Activated naive CD4-positive, alpha-beta T cell treated with anti-CD3 and anti-CD28 coated beads, Interleukin-2, amount 50 U/mL, for 16 hours (primary cell): ENCODE data around the gene RAB43.
A peak's percentile ranks its signal among the peaks of the same experiment; 100 is the strongest.
"Not testable (repeated sequence)": the region's sequence is repeated elsewhere in the genome, so short reads cannot be mapped to it uniquely, and the experiment has no call there.

Source experiments
- DNase-seq: peaks from one replicate; pipeline ENCODE4 v3.0.0-alpha.2; 2020

Gene RAB43

DNA sequence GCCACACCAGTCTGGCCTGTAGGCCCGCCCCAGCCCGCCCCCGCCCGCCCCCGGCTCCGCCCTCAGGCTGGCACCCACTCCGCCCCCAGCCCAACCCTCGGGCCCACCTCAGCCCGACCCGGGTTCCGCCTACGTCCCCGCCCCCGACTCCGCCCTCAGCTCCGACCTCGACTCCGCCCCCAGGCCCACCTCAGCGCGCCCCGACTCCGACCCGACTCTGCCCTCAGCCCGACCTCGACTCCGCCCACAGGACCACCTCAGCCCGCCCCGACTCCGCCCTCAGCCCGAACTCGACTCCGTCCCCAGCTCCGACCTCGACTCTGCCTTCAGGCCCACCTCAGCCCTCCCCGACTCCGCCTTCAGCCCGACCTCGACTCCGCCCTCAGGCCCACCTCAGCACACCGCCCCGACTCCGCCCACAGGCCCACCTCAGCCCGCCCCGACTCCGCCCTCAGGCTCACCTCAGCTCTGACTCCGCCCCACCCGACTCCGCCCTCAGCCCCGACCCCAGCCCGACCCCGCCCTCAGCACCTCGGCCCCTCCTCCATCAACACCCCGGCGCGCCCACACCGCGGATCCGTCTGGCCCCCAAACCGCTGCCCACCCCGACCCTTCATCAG, at the start of gene RAB43:
RAB43 (minus strand) TSS at position 13 of the 620 bp plus-strand sequence. CDS start 315 bp downstream, outside the sequence.
- peak; percentile 84 for DNase-seq

DNA sequence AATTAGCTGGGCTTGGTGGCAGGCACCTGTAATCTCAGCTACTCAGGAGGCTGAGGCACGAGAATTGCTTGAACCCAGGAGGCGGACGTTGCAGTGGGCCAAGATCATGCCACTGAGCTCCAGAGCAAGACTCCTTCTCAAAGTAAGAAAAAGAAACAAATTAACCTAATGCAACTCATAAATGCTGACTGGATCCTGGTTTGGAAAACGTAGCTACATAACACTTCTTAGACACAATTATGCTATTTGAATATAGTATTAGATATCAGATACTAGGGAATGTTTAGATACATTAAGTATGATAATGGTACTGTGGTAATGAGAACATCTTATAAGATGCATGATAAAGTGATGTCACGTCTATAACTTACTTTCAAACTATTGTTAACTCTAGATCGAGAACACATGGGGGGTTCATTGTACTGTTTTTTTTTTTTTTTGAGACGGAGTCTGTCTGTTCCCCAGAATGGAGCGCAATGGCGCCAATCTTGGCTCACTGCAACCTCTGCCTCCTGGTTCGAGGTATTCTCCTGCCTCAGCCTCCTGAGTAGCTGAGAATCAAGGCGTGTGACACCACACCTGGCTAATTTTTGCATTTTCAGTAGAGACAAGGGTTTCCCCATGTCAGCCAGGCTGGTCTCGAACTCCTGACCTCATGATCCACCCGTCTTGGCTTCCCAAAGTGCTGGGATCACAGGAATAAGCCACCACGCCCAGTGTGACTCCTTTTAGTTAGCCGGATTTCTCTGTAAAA, 45.2 kb upstream of the RAB43 start:
- no peak for DNase-seq

DNA sequence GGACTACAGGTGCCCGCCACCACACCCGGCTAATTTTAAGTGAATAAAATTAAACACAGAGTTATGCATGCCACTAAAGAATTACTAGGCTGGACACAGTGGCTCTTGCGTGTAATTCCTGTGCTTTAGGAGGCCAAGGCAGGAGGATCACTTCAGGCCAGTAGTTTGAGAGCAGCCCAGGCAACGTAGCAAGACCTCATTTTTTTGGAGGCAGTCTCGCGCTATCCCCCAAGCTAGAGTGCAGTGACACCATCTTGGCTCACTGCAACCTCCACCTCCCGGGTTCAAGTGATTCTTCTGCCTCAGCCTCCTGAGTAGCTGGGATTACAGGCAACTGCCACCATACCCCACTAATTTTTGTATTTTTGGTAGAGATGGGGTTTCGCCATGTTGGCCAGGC, 44.0 kb upstream of the RAB43 start:
- DNase-seq, result not testable (repeated sequence)

DNA sequence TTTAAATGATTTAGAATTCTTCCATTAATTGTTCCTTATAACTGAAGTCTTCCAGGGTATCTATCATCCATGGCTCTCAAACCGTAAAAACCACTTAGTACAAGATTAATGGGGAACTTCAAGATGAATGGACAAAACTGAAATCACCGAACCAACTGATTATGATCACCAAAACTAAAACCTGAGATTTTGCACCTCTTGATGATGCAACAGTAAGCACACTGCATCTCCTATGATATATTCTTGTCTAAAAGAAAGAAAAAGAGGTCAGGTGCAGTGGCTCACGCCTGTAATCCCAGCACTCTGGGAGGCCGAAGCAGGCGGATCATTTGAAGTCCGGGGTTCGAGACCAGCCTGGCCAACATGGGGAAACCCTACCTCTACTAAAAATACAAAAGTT, 42.9 kb upstream of the RAB43 start:
- no peak for DNase-seq

DNA sequence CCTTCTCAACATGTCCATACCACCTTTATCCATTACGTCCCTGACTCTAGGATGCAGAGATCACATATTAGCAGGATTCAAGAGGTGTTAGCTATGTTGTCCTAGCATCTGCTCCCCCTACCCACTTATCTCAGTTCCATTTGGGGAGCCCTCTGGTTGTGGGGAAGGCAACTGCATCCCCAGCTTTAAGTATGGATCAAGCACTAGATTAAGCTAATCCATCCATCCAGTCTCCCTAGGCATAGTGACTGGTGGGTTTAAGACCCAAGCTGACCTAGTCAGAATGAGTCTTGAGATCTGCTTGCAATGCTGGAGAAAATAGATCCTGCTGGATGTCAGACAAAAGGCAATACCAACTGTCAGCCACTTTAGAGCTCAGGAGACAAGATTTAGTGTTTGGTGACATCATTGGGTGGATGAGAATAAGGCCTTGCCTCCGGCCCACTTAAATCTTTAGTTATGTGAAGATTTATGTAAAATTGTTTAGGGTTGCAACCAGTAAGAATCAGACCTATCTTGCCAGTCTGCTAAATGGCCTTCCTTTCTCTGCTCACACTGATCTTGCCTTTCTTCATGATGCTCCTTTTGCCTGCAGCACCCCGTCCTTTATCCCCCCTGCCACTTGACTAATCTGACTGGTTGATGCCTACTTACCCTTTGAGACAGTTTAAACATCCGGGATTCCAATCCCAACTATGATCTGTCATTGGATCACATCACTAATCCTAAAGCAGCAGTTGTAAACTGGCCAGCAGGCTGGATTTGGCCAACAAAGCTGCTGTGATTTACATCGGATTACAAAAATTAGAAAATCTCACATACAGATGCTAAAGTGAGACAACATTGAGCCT, 41.4 kb upstream of the RAB43 start:
- no peak for DNase-seq

DNA sequence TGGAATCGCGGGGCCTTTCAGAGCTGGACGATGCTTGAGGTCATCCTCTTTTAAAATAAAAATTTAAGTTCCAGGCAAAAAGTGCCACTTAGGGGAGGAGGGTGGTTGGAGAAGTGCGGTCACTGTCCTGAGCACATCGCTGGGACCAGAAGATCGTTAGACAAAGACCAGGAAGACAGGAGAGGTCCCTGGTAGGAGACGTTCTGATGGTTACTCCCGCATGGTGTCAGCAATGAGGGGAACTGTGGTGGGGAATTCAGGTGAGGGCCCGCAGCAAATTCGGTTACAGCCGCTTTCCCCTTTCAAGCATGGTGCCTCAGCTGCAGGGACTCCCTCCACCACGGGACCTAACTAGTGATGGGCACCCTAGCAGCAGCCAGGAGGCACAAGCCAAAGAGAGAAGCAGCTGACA, 40.3 kb upstream of the RAB43 start:
- DNase-seq, result peak; percentile 24

DNA sequence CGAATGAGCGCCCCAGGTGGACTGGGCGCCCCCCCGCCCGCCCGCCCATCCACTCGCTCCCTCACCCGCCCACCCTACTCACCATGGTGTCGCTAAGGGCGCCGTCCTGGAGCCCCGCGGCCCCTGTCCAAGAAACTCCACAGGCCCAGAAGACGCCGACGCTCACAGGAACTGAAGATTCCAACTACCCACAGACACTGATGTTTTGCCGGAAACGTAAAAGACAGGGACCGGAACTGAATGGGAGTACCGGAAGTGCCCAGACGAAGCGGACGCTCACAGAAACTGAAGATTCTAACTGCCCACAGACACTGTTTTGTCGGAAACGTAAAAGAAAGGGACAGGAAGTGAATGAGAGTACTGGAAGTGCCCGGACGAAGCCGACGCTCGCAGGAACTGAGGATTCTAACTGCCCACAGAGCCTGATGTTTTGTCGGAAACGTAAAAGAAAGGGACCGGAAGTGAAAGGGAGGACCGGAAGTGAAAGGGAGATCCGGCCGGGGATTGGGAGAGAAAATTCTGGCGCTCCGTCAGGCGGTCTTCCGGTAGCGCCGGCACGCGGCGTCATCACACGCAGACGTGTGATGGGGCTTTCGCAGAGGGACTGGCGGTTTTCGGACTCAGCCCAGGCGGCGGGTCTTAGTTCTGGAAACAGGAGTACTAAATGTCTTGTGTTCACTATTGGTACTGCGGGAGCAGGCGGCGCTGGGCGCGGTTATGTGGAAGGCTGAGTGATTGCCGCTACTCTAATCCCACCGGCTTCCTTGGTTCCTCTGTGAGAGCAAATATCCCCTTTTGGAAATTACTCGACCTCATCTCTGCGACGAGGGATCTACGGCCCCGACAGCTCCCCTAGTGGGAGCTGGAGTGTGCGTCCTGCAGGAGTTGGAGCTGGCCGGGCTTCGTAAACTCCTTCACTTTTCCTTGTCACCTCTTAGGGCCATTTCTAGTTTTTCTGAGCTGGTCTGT, 39.6 kb upstream of the RAB43 start, which contains the start of gene ISY1:
ISY1 (minus strand) TSS at position 173 of the 969 bp plus-strand sequence; CDS start at position 85, 88 bp downstream.
- DNase-seq, result peak; percentile 84

DNA sequence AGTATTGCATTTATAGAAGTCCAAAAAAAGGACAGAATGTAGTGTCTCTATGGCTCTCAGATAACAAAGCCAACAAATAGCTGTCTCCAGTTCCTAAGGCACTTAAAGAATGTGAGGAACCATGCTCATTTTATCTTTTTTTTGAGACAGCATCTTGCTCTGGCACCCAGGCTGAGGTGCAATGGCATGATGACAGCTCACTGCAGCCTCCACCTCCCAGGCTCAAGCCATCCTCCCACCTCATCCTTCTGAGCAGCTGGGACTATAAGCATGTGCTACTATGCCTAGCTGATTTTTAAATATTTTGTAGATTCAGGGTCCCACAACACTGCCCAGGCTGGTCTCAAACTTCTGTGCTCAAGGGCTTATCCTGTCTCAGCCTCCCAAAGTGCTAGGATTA, 23.2 kb upstream of the RAB43 start:
- no peak for DNase-seq

DNA sequence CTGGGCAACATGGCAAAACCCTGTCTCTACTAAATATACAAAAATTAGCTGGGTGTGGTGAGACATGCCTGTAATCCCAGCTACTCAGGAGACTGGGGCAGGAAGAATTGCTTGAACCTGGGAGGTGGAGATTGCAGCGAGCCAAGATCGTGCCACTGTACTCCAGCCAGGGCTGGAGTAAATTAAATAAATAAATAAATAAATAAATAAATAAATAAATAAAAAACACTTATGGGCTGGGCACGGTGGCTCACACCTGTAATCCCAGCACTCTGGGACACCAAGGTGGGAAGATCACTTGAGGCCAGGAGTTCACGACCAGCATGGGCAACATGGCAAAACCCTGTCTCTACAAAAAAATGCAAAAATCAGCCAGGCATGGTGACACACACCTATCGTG, 19.4 kb upstream of the RAB43 start:
- not testable (repeated sequence) for DNase-seq

DNA sequence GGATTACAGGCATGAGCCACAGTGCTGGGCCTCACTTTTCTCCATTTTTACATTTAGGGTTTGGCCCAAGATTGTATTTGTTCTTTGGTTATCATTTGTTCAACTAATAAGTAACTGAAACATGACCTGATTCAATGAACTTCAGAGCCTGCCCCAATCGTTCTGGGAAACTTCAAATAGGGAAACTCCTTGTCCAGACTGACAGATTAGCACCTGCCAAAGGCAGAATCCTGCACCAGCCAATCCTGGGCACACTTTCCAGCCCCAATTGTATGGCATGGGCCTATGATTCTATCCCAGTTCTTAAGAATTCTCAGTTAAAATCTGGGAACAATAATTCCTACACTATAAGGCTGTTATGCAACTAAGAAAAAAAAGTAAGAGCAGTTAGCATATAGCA, 18.3 kb upstream of the RAB43 start:
- DNase-seq, result no peak

DNA sequence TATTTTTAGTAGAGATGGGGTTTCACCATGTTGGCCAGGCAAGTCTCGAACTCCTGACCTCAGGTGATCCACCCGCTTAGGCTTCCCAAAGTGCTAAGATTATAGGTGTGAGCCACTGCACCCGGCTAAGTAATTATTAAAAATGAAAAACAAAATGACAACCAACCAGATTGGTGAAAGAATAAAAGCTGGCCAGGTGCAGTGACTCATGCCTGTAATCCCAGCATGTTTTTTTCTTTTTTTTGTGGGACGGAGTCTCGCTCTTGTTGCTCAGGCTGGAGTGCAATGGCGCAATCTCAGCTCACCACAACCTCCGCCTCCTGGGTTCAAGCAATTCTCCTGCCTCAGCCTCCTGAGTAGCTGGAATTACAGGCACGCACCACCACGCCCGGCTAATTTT, 14.7 kb upstream of the RAB43 start:
- not testable (repeated sequence) for DNase-seq

DNA sequence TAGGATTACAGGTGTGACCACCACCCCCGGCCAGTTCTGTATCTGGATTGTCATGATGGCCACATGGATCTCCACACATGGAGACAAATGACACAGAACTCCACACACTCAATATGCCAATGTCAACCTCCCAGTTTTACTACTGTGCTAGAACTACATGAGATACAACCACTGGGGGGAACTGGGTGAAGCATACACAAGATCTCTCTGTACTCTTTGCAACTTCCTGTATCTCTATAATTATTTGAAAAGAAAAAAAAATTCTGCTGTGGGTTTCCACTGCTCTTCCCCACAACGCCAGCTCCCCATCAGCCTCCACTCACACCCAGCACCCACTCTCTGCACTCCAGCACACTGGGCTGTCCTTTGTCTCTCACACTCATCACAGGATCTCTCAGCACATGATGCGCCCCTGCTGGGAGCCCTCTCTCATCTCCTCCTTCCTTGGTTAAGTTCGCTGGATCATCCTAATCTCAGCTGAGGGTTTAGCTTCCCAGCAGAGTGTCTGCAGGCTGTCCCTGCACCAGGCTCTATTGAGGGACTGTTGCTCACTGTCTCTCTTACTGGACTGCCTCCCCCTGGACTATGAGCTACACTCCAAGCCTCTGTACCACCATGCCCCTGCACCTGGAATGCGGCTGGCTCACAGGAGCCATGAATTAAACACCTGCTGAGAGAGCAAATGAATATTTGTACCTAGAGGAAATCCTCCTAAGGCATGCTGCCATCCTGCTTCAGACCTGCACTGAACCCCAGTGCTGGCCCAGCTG, 10.7 kb upstream of the RAB43 start:
- DNase-seq, result no peak

DNA sequence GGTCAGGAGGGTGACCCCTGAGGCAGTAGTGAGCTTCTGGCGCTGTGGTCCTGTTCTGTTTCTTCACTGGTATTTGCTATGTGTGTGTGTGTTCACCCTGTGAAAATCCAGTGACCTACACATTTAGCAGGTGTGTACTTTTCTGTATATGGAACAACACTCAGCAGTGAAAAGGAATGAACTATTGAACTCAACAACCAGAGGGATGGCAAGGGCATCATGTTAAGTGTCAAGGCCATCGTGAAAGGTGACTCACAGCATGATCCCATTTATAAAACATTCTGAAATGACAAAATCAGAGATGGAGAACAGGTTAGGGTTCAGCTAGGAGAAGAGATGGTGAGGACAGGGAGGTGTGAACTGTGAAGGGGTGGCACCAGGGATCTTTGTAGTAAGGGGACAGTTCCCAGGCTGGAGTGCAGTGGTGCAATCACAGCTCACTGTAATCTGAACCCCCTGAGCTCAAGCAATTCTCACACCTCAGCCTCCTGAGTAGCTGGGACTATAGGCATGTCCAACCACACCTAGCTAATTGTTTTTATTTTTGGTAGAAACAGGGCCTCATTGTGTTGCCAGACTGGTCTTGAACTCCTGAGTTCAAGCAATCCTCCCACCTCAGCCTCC, 10.0 kb upstream of the RAB43 start:
- no peak for DNase-seq

DNA sequence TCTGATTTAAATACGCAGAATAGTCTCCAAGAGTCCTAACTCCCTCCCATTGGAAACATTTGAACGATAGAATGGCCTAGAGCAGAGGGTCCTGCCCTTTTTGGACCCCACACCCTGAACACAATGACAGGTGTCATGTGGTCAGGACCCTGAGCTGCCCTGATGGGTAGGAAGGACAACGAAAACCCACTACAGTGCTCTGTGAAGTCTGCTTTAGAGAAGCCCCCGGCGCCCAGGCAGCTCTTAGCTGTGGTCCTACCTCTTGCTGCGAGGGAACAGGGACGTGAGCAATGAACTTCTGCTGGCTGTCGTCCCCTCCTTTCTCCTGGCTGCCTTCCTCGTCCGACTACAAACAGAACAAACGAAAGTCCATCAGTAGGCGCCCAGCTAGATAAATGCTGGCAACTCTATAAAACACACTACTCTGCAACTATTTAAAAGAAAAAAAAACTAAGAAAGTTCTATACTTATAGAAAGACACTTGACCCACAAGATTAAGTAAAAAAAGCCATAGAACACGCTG, 8.7 kb upstream of the RAB43 start:
- DNase-seq, result no peak

DNA sequence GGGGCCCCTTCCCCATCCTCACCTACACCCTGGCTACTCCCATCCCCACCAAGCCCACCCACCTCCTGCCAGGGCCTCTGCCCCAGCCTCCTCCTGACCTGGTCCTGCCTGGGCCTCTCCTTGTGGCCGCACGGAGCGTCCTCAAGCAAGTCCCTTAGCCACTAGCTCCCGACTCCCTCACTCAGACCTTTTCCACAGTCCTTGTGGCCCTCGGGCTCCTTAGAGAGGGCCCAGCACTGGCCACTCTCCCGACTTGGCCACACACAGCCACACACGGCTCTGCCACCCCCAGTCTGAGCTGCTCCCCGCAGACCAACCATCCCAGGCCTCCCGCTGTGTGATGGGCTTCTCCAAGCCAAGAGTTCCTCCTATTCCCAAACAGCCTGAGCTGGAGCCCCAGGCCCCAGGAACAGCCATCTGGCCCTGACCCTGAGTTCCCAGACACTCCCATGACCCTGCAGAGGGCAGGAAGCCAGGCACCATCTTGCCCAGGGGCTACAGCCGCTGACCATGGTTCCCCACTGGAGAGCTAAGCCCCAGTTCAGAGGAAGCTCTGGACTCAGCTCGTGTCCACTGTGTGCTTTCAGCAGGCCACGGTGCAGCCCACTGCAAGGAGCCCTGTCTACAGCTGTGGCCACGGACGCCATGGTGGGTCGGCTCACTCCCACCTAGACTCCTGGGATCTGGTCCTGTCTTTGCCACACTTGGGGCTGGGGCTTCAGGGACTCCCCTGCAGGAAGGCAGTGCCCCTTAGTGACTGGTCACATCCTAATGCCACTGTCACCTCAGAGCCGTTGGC, 7.0 kb upstream of the RAB43 start:
- DNase-seq, result no peak

DNA sequence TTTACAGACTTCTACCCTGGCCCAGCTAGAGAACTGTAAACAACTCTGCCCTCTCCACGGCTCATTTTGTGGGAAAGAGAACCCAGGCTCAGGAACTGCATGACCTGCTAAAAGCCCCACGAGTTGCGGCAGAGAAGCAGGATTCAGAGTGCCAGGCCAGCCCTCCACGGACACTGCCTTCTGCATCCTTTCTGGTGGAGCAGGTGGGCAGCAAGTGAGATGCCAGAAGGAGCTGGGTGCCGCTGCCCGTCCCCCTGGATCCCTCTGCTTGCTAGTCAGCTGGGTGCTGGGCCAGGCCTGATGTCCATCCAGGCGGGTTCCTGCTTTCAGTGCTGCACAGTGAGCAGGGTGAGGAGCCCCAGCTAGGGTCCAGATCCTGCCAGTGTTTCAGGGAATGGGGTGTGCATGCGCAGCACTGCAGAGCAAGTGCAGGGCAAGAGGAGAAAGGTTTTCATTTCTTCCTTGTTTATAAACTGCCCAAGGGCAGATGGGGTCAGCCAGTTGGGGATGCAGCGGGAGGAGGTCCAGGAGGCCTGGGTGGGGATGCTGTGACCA, 5.2 kb upstream of the RAB43 start:
- no peak for DNase-seq

DNA sequence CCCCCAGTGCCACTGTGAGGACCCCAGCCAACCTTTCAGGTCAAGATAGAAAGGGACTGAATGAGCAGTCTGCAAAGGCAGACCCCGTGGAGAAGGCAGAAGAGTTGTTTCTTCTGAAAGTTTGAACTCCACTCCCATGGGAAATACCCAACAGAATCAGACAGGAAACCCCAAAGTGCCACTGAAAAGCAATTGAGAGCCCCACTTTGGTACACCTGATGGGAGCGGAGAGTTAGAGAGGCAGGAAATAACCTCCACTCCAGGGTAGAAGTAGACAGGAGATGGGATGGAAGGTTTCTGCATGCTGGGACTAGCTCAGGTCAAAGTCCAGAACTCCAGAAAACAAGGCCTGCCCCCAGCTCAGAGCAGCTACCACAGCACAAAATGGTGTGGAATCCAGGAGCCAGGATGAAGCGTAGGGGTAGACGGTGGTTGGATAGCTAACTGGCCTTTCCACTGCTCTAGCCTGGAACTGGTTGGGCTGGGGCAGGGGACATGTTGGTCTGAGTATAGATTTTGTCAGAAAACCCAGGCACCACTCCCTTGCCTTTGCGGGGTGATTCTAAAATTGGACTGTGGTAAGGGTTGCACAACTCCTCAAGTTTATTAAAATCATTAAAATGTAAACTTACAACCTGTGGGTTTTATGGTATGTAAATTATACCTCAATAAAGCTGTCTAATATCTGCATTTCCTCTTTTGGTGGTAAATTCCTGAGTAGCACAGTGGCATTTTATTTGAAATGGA, 1.9 kb upstream of the RAB43 start:
- no peak for DNase-seq

DNA sequence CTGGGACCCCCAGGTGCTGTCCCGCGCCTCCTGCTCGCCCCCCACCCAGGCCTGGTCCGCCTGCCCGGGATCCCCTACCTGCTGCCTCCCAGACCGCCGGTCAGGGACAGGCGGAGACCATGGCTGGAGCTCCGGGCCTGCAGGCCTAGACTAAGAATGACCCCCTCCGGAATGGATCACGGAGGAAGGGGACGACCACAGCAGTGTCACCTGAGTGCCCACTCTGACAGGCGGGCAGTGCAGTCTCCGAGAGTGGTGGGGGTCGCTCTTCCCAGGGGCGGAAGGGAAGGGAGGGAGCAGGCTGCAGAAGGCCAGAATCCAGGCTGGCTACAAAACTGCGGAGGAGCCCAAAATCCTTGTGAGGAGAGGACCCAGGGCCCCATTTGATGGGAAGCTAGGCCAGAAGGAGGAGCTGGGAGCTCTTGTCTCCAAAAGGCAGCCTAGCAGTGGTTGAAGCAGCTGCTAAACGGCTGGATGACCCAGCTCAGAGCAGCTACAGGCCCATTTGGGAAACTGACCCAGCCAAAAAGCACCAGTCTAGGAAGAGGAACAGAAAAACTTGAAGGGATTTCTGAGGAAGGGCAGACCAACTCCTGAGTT, 908 bp upstream of the RAB43 start:
- DNase-seq, result no peak
